ENCODE results near the gene BPHL.

Gene BPHL

DNA sequence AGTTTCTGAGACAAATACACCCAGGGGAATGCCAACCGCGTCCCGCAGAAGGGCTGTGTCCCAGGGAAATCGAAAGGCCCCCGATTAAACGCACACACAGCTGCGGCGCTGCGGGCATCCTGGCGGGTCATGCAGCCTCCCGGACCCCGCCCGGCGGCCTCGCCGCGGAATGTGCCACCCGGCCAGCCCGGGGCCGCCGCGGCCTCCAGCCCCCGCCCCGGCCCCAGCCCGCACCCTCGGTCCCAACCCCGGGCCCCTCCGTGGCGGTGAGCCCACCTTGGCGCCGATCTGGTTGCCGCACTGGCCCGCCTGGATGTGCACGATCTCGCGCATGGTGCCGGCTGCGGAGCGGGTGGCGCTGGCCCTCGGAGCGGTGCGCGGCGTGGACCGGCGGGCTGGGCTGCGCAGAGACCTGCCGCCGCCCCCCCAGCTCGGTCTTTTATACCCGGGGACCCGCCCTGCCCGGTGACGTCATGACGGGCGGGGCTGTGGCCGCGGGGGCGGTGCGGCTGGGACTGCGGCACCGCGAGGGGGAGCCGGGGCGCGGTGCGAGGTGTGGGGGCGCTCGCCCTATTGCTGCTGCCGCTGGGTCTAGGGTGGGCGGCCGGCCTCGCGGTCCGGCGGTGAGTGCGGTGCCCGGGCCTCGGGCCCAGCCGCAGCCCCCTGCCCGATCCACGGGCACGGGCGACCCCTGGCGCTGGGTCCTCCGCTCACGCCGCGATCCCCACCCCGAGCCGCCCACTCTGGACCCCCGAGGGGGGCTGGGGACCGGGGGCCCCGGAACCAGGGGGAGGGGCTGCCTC lies 38.8 kb downstream of the BPHL start, which contains the start of gene TUBB2A:
Gene TUBB2A (minus strand): TSS at position 414 of the 803 bp plus-strand sequence. CDS start 81 bp downstream, at position 333.
- no peak for DNase-seq (ENCODE audit: low read depth)

GRCh38 chr6:3159805-3160781 lies 41.6 kb downstream of the BPHL start:
- H3K4me3 ChIP-seq (ENCODE audit: low read length) = no peak overlapping the region
- TF ChIP-seq, protein P1, sequence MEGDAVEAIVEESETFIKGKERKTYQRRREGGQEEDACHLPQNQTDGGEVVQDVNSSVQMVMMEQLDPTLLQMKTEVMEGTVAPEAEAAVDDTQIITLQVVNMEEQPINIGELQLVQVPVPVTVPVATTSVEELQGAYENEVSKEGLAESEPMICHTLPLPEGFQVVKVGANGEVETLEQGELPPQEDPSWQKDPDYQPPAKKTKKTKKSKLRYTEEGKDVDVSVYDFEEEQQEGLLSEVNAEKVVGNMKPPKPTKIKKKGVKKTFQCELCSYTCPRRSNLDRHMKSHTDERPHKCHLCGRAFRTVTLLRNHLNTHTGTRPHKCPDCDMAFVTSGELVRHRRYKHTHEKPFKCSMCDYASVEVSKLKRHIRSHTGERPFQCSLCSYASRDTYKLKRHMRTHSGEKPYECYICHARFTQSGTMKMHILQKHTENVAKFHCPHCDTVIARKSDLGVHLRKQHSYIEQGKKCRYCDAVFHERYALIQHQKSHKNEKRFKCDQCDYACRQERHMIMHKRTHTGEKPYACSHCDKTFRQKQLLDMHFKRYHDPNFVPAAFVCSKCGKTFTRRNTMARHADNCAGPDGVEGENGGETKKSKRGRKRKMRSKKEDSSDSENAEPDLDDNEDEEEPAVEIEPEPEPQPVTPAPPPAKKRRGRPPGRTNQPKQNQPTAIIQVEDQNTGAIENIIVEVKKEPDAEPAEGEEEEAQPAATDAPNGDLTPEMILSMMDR (conservative IDR thresholded peaks at IDR 0.05; ENCODE audit: low read depth, low read length) = no peak
- DNase-seq (ENCODE audit: low read depth) = no peak

More for the DNA sequence above, 38.8 kb downstream of the BPHL start, which contains the start of gene TUBB2A:
- TF ChIP-seq, protein P1 (conservative IDR thresholded peaks at IDR 0.05; ENCODE audit: low read depth, low read length) = no peak
- peak within 1 kb of the TSS; percentile 90 for H3K4me3 ChIP-seq (ENCODE audit: low read length)

GRCh38 chr6:3162067-3162497 lies 43.6 kb downstream of the BPHL start:
- peak overlapping the region; percentile 64 for H3K4me3 ChIP-seq (ENCODE audit: low read length)
- no peak for DNase-seq (ENCODE audit: low read depth)
- TF ChIP-seq, protein P1 (conservative IDR thresholded peaks at IDR 0.05; ENCODE audit: low read depth, low read length) = no peak

DNA sequence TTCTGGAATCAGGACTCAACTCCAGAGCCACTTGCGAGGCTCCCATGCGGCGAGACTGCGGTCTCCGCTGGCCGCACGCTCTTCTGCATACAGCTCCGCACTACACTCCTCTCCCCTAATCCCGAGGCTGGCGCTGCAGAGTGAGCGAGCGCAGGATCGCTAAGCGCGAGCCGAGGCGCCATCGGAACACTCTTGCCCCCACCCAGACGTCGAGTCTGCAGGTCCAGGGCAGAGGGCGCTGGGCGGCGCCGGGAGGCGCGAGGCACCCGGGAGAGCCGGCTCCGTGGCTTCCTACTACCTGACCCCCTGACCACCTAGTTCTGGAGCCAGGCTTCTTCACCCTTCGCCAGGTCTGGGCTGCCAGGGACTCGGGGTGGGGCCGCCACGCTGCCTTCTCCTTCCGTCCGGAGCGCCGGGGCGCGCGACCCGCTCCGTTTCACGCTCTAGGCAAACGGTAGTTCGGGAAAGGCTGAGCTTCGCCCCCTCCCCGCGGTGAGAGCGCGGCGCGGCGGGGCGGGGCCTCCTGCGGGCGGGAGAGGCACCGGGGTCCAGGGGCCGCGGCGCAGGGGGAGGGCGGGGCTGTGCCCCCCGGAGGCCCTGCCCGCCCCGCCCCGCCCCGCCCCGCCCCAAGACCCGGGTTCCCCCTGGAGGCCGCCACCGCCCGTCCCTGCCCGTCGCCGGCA lies 44.2 kb downstream of the BPHL start:
- TF ChIP-seq, protein P1 (conservative IDR thresholded peaks at IDR 0.05; ENCODE audit: low read depth, low read length) = peak; percentile 25
- peak; percentile 54 for DNase-seq (ENCODE audit: low read depth)
- H3K4me3 ChIP-seq (ENCODE audit: low read length) = peak overlapping the region; percentile 64

DNA sequence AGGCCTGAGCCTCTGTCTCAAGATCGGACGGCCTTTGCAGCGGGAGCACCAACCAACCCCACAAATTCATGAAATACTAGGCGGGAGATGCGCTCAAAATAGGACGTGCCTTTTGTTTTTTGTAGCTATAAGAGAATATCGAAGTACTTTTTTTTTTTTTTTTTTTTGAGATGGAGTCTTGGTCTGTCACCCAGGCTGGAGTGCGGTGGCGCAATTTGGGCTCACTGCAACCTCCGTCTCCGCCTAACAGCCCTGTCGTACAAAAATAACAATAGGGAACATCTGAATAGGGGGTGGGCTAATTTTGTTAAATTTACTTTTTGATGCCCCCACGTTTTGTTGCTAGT lies 44.7 kb downstream of the BPHL start:
- TF ChIP-seq, protein P1 (conservative IDR thresholded peaks at IDR 0.05; ENCODE audit: low read depth, low read length) = no peak
- peak overlapping the region; percentile 48 for H3K4me3 ChIP-seq (ENCODE audit: low read length)
- no peak for DNase-seq (ENCODE audit: low read depth)

DNA sequence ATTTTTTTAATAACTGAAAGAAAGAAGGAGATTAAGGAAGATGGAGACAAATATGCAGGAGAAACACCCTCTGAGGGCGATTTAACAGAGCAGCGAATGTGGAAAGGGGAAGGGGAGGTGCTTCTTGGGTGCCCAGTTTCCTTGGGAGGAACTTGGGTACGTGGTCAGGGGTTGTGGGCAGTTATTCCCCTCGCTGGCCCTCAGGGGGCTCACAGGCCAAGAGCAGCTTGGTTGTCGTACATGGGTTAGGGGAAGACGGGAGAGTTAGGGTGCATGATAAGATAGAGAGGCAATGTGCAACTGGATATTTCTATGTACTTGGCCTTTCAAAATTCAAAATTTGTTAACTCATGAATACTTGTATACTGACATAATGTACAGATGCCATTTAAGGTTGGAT lies 45.9 kb downstream of the BPHL start:
- H3K4me3 ChIP-seq (ENCODE audit: low read length) = no peak overlapping the region
- TF ChIP-seq, protein P1 (conservative IDR thresholded peaks at IDR 0.05; ENCODE audit: low read depth, low read length) = no peak
- no peak for DNase-seq (ENCODE audit: low read depth)
